ENCODE results near the gene ITPR3.

The ITPR3 gene

DNA sequence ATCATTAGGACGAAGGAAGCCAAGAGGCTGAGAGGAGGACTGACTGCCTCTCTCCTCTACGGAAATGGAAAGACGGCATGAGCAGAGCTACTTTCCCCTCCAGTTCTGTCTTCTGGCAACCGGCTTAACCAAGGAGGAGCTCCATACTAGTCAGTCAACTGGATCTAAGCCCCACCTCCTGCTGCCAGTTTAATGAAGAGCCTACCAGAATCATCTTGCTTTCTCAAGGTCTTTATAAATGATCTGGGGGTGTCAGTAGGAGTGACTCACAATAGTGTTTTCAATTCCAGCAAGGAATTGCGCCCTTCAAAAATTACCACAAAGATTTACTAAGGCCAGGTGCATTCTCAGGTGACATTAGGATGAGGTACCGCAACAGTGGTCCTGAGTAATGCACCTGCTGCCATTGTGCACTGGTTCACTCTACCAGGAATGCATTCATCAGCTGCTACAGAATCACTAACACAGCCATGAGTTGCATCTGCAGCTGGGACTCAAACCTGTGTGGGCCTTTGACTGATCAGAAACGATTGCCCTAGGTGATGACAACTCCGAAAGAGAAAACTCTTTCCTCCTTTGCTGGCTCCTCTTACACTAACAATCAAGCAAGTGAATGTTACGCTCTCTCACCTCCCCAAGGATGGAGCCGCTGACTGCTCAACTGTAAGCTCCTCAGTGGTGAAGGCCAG, 87.5 kb downstream of the ITPR3 start:
- DNase-seq (ENCODE audit: extremely low spot score): no peak
- TF ChIP-seq SP1 (IDR thresholded peaks at IDR 0.05) (no peak), TARDBP (IDR thresholded peaks at IDR 0.05) (no peak), ELF4 (IDR thresholded peaks at IDR 0.05) (no peak), FOXA1 (IDR thresholded peaks at IDR 0.05) (no peak), NFRKB (IDR thresholded peaks at IDR 0.05) (no peak), FOXM1 (IDR thresholded peaks at IDR 0.05; ENCODE audit: borderline replicate concordance) (no peak)
- POLR2A ChIA-PET: interaction anchor here (1.0 to 1.5 kb wide), 3 partner anchors 22 to 129 kb away, joined by 3 to 4 read pairs (median 3); partner anchors contain the start of genes BAK1 and ITPR3
- CTCF ChIA-PET: interaction anchor here (1.3 kb wide), 1 partner anchor 119 kb away, joined by 5 read pairs; no protein-coding TSS in a partner anchor

DNA sequence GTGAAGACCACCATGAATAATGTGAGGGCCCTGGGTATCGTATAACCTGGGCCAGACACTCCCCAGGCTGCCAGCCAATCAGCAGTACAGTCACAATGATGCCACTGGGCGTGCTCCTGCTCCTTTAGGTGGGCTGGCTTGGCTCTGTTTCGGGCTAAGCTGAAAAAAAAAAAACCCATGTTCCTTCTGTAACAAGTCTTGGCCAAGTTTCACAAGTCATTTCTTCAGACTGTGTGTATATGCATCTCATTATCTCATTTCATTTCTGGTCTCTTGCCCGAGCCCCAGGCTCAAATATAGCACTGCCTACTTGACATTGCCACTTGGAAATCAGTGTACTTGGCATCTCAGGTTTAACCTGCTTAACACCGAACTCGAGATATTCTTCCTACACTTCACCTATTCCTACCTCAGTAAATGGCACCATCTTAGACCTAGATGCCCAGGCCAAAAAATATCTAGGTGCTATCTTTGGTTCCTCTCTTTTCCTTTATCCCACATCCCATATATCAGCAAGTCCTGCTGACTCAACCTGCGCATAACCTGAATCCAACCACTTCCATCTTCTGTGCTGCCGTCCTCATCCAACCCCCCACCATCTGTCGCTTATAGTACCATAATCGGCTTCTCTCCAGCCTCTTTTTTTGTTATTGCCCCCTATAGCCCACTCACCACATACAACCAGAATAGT, 88.6 kb downstream of the ITPR3 start:
- no peak for DNase-seq (ENCODE audit: extremely low spot score)
- CTCF ChIA-PET: no interaction called here
- no peak for TF ChIP-seq LEF1 (IDR thresholded peaks at IDR 0.05; ENCODE audit: borderline replicate concordance)
- no peak for TF ChIP-seq CTBP1 (IDR thresholded peaks at IDR 0.05; ENCODE audit: borderline replicate concordance)
- no peak for TF ChIP-seq BHLHE40 (IDR thresholded peaks at IDR 0.05; ENCODE audit: borderline replicate concordance)
- TF ChIP-seq SUZ12 (IDR thresholded peaks at IDR 0.05): no peak
- TF ChIP-seq ZNF384 (IDR thresholded peaks at IDR 0.05): no peak
- no peak for TF ChIP-seq L3MBTL2 (conservative IDR thresholded peaks at IDR 0.05)
- TF ChIP-seq FOXK2 (IDR thresholded peaks at IDR 0.05): no peak
- TF ChIP-seq ARNT (IDR thresholded peaks at IDR 0.05): no peak
- TF ChIP-seq, protein P1, sequence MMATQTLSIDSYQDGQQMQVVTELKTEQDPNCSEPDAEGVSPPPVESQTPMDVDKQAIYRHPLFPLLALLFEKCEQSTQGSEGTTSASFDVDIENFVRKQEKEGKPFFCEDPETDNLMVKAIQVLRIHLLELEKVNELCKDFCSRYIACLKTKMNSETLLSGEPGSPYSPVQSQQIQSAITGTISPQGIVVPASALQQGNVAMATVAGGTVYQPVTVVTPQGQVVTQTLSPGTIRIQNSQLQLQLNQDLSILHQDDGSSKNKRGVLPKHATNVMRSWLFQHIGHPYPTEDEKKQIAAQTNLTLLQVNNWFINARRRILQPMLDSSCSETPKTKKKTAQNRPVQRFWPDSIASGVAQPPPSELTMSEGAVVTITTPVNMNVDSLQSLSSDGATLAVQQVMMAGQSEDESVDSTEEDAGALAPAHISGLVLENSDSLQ (IDR thresholded peaks at IDR 0.05): no peak
- TF ChIP-seq FOXA1 (IDR thresholded peaks at IDR 0.05): no peak
- POLR2A ChIA-PET: interaction anchor here (1.1 kb wide), 1 partner anchor 21 kb away, joined by 3 read pairs; no protein-coding TSS in a partner anchor

DNA sequence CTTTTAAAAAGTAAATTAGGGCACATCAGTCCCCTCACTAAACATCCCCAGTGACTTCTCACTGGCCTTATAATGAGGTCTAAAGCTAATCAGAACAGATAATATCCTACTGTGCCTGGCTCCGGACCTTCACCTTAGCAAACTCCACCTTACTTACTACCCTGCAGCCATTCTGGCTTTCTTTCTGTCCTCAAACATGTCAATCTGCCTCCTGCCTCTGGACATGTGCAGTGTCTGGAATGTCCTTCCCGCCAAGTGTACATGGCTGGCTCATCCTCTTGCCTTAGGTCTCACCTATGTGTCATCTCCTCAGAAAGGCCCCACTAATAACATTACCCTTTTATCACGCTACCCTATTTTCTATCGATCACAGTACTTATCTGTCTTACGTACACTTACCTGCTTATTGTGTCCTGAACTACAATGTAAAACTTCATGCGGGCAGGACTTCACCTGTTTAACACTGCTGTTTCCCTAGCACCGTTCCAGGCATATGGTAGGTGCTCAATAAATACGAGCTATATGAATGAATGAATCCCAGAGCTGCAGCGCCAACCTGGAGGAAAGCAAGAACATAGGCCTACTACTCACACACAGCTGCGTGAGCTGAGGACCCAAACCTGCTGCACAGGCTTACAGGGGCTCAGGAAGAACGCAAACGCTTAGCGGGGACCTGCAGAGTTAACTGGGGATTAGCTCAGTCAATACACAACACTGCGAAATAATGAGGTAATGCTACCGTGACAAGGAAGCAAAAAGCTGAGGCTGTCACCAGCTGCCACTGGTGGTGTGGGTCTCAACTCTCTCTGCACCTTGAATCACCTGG, 89.4 kb downstream of the ITPR3 start:
- DNase-seq (ENCODE audit: extremely low spot score): no peak

DNA sequence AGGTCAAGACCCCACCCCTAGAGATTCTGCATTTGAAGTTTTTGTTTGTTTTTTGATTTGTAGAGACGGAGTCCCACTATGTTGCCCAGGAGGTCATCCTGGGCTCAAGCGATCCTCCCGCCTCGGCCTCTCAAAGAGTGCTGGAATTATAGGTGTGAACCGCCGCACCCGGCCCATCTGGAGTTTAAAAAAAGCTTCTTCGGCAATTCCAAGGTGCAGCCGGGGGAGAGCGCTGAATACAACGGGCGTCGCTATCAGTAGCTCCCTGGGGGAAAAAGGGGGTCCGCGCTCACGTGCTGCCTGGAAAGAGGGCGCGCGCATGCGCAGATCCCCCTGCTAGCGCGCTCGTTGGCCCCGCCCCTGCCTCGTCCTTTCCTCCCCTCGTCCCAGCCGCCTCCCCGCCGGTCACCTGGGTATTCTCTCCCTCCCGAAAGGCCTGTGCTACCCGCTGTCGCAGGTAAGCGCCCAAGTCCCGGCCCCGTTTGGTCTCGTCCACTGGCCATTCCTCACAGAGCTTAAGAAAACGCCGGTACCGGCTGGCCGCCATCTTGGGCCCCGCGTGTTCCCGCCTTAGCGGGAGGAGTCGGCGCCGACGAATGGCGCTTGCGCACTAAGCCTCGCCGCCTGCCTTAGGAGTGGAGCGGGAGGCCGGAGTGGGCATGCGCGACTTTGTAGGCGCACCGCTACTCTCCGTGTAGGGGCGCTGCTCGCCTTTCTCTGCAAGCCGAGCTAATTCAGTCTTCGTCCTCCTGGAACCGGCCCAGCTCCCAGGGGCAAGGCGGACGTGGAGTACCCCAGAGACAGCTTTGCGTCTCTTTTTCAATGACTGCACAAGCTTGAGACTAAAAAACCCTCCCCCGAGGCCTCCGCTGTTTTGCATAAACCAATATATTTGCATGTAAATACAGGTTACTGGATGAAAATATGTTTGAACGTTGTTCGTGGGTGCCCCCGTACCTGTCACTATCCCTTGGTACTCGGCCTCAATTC, 90.3 kb downstream of the ITPR3 start, which contains the start of gene UQCC2:
Gene UQCC2, minus strand, starts transcription at position 561 of the 990 bp plus-strand sequence. Its CDS starts 14 bp downstream, at position 547.
- ChIA-PET CTCF (interaction anchor here (0.6 to 2.1 kb wide), 16 partner anchors 9 to 344 kb away, joined by 3 to 10 read pairs (median 4); no protein-coding TSS in a partner anchor), POLR2A (interaction anchor here (0.6 to 2.2 kb wide), 42 partner anchors 9 to 435 kb away, joined by 3 to 22 read pairs (median 4); partner anchors contain the start of genes BAK1, IP6K3 and ZBTB9)
- TF ChIP-seq CTBP1 (IDR thresholded peaks at IDR 0.05; ENCODE audit: borderline replicate concordance): no peak
- TF ChIP-seq L3MBTL2 (conservative IDR thresholded peaks at IDR 0.05): peak; percentile 98
- TF ChIP-seq NFRKB (IDR thresholded peaks at IDR 0.05): peak; percentile 66; the same call in 1 of the 2 replicates
- peak; percentile 64; the same call in 1 of the 2 replicates for TF ChIP-seq ELF4 (IDR thresholded peaks at IDR 0.05)
- DNase-seq (ENCODE audit: extremely low spot score): peak; percentile 97

More for the DNA sequence above, 89.4 kb downstream of the ITPR3 start:
- ChIA-PET CTCF (interaction anchor here (0.9 to 2.1 kb wide), 12 partner anchors 8 to 345 kb away, joined by 3 to 10 read pairs (median 4); no protein-coding TSS in a partner anchor), POLR2A (interaction anchor here (0.6 to 2.2 kb wide), 32 partner anchors 8 to 436 kb away, joined by 3 to 22 read pairs (median 6); partner anchors contain the start of genes IP6K3 and ZBTB9)
- peak; percentile 51 for TF ChIP-seq L3MBTL2 (conservative IDR thresholded peaks at IDR 0.05)
- no peak for TF ChIP-seq FOXA1 (IDR thresholded peaks at IDR 0.05)

DNA sequence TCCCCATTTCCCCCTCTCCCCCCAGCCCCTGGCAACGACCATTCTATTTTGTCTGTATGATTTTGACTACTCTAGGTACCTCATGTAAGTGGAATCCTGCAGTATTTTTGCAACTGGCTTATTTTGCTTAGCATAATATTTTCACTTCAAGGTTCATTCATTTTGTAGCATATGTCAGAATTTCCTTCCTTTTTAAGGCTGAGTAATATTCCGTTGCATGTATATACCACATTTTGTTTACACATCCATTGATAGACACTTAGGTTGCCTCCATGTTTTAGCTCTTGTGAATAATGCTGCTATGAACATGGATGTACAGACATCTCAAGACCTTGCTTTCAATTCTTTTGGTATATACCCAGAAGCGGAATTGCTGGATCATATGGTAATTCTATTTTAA, 91.8 kb downstream of the ITPR3 start:
- no peak for TF ChIP-seq L3MBTL2 (conservative IDR thresholded peaks at IDR 0.05)
- no peak for TF ChIP-seq FOXM1 (IDR thresholded peaks at IDR 0.05; ENCODE audit: borderline replicate concordance)
- TF ChIP-seq ZNF384 (IDR thresholded peaks at IDR 0.05): no peak
- no peak for TF ChIP-seq BHLHE40 (IDR thresholded peaks at IDR 0.05; ENCODE audit: borderline replicate concordance)
- no peak for TF ChIP-seq ARNT (IDR thresholded peaks at IDR 0.05)
- no peak for TF ChIP-seq FOXA1 (IDR thresholded peaks at IDR 0.05)
- TF ChIP-seq SP1 (IDR thresholded peaks at IDR 0.05): no peak
- TF ChIP-seq, protein P1 (IDR thresholded peaks at IDR 0.05): no peak
- TF ChIP-seq HDGF (IDR thresholded peaks at IDR 0.05; ENCODE audit: borderline replicate concordance): no peak
- TF ChIP-seq CTBP1 (IDR thresholded peaks at IDR 0.05; ENCODE audit: borderline replicate concordance): no peak
- no peak for TF ChIP-seq SUZ12 (IDR thresholded peaks at IDR 0.05)
- no peak for TF ChIP-seq NFRKB (IDR thresholded peaks at IDR 0.05)
- no peak for TF ChIP-seq LEF1 (IDR thresholded peaks at IDR 0.05; ENCODE audit: borderline replicate concordance)
- TF ChIP-seq ELF4 (IDR thresholded peaks at IDR 0.05): no peak
- no peak for TF ChIP-seq FOXK2 (IDR thresholded peaks at IDR 0.05)

More for the DNA sequence above, 91.8 kb downstream of the ITPR3 start:
- CTCF ChIA-PET: interaction anchor here (0.7 to 1.3 kb wide), 2 partner anchors 31 to 704 kb away, joined by 3 to 4 read pairs; no protein-coding TSS in a partner anchor
- no peak for DNase-seq (ENCODE audit: extremely low spot score)
- POLR2A ChIA-PET: no interaction called here

All from HEK293T (cell line).